PC-9 (cell line): ENCODE measurements around the gene ACVR1. TPM values are rescaled to one million over a fixed set of nuclear protein-coding genes. Genes with fewer than 3 reads are reported as not detected.

ENCODE experiments used
- BruUV-seq: library from RNA; stranded (reverse); fragments of 400-500 nt; replicated peaks from 2 replicates; lab custom pipeline; 2021; lab: Mats Ljungman, UMichigan
- CTCF ChIA-PET: fragments of 300-600 bp; sonication (Branson Sonifier 250); formaldehyde crosslinking; loops from one replicate; lab custom pipeline; 2022; ENCODE audit warnings: antibody characterized with exemption; lab: Charles Lee
- POLR2A ChIA-PET: fragments of 300-600 bp; sonication (Branson Sonifier 250); formaldehyde crosslinking; loops from one replicate; lab custom pipeline; 2022; ENCODE audit warnings: antibody characterized with exemption; ENCODE audit not compliant: unreplicated experiment; lab: Charles Lee
- DNase-seq, 2 experiments: peaks; one replicate each; pipeline versions ENCODE4 v3.0.0 to v3.0.0-alpha.2; 2015 to 2022; ENCODE audit warnings: mixed read lengths in 1 of 2
- H2AFZ ChIP-seq: fragments of 200-600 bp; sonication (generic); 2 replicates; pipeline ENCODE4 v1.8.1; 2017; ENCODE audit warnings: antibody characterized with exemption
- H3F3A ChIP-seq: fragments of 200-600 bp; sonication (generic); 2 replicates; pipeline ENCODE4 v1.8.1; 2017; ENCODE audit warnings: antibody characterized with exemption, mild to moderate bottlenecking, low read depth; ENCODE audit not compliant: insufficient read depth
- H3K27ac ChIP-seq: fragments of 200-600 bp; sonication (generic); 2 replicates; pipeline ENCODE4 v1.6.1; 2016; ENCODE audit warnings: mixed run types
- H3K27me3 ChIP-seq: fragments of 200-600 bp; sonication (generic); 2 replicates; pipeline ENCODE4 v1.6.1; 2016; ENCODE audit warnings: low read depth, mixed run types; ENCODE audit not compliant: insufficient read depth
- H3K36me3 ChIP-seq: fragments of 200-600 bp; sonication (generic); 2 replicates; pipeline ENCODE4 v1.6.1; 2016; ENCODE audit warnings: low read depth, mixed run types
- H3K4me1 ChIP-seq: fragments of 200-600 bp; sonication (generic); replicated peaks from 2 replicates; pipeline ENCODE4 v1.6.1; 2016; ENCODE audit warnings: mixed run types; ENCODE audit not compliant: insufficient read depth
- H3K4me2 ChIP-seq: fragments of 200-600 bp; sonication (generic); 2 replicates; pipeline ENCODE4 v1.6.1; 2017; ENCODE audit warnings: mixed run types
- H3K4me3 ChIP-seq: fragments of 200-600 bp; sonication (generic); 2 replicates; pipeline ENCODE4 v1.6.1; 2016; ENCODE audit warnings: mixed run types
- H3K79me2 ChIP-seq: fragments of 200-600 bp; sonication (generic); 2 replicates; pipeline ENCODE4 v1.6.1; 2017; ENCODE audit warnings: low read depth, mixed run types
- H3K9me2 ChIP-seq: fragments of 200-600 bp; sonication (generic); 2 replicates; pipeline ENCODE4 v1.8.1; 2017; ENCODE audit warnings: mild to moderate bottlenecking; ENCODE audit not compliant: insufficient read depth
- H3K9me3 ChIP-seq: fragments of 200-600 bp; sonication (generic); 2 replicates; pipeline ENCODE4 v1.8.1; 2016; ENCODE audit warnings: low read depth; ENCODE audit not compliant: insufficient read depth
- H4K20me1 ChIP-seq: fragments of 200-600 bp; sonication (generic); 2 replicates; pipeline ENCODE4 v1.8.1; 2017; ENCODE audit not compliant: insufficient read depth
- CTCF ChIP-seq: fragments of 200-600 bp; sonication (generic); conservative IDR thresholded peaks from 2 replicates; pipeline ENCODE4 v1.6.1; 2017; ENCODE audit warnings: mixed run types, antibody characterized with exemption, mild to moderate bottlenecking, moderate library complexity
- EZH2 ChIP-seq: fragments of 200-600 bp; sonication (generic); IDR thresholded peaks from 2 replicates; pipeline ENCODE4 v1.8.0; 2017; ENCODE audit warnings: antibody characterized with exemption, low read depth
- intact Hi-C: fragments of 100-400 bp; cut with micrococcal nuclease; formaldehyde crosslinking; loops from one replicate; pipeline ENCODE4 v1.10.0; 2022; ENCODE audit not compliant: unreplicated experiment
- total RNA-seq: library from RNA; stranded (reverse); gene quantifications from 2 replicates; pipeline ENCODE4 v1.2.3, GENCODE V29; 2021

The ACVR1 gene
- total RNA-seq, 1 experiment from 2014 or later = 8.9 TPM

GRCh38 chr2:157735532-157735931 lies 140.6 kb downstream of the ACVR1 start:
- no peak overlapping the region for H3K4me3 ChIP-seq
- H3K79me2 ChIP-seq = no peaks in the 10 kb centered on the region
- H3K36me3 ChIP-seq = no peaks in the 10 kb centered on the region
- intact Hi-C loops = no loop called here
- H3K4me2 ChIP-seq = no peak overlapping the region
- no peaks in the 10 kb centered on the region for H4K20me1 ChIP-seq
- H3K9me3 ChIP-seq = no peaks in the 10 kb centered on the region
- no peak for DNase-seq
- POLR2A ChIA-PET = no interaction called here
- no peaks in the 10 kb centered on the region for H3K27me3 ChIP-seq
- no peaks in the 10 kb centered on the region for H3K9me2 ChIP-seq
- CTCF ChIA-PET = no interaction called here
- no peak overlapping the region for H3K27ac ChIP-seq
- no TSS peak for BruUV-seq
- TF ChIP-seq CTCF (no peak), EZH2 (no peak)
- H2AFZ ChIP-seq = no peak overlapping the region
- no peaks in the 10 kb centered on the region for H3F3A ChIP-seq
- H3K4me1 ChIP-seq = no peaks in the 10 kb centered on the region

- ChIA-PET CTCF (no interaction called here), POLR2A (no interaction called here)
- DNase-seq = no peak
- Histone ChIP-seq H4K20me1 (no peaks in the 10 kb centered on the region), H3K27ac (no peak overlapping the region), H3K4me3 (no peak overlapping the region), H3K9me2 (no peaks in the 10 kb centered on the region), H3K4me1 (no peaks in the 10 kb centered on the region), H3K4me2 (no peak overlapping the region), H3K79me2 (no peaks in the 10 kb centered on the region), H3K27me3 (no peaks in the 10 kb centered on the region), H3F3A (no peaks in the 10 kb centered on the region), H3K9me3 (no peaks in the 10 kb centered on the region), H2AFZ (no peak overlapping the region), H3K36me3 (no peaks in the 10 kb centered on the region)
- intact Hi-C loops = no loop called here
- no peak for TF ChIP-seq EZH2
- no peak for TF ChIP-seq CTCF
- BruUV-seq = no TSS peak
Measured at GRCh38 chr2:157733263-157733662, 142.9 kb downstream of the ACVR1 start.

- no peaks in the 10 kb centered on the region for H3K9me3 ChIP-seq
- H3K4me3 ChIP-seq = no peak overlapping the region
- H3K27ac ChIP-seq = no peak overlapping the region
- H3F3A ChIP-seq = no peaks in the 10 kb centered on the region
- intact Hi-C loops = no loop called here
- H2AFZ ChIP-seq = no peak overlapping the region
- no peaks in the 10 kb centered on the region for H3K4me1 ChIP-seq
- BruUV-seq = no TSS peak
- no peaks in the 10 kb centered on the region for H3K27me3 ChIP-seq
- no peaks in the 10 kb centered on the region for H3K79me2 ChIP-seq
- DNase-seq = no peak
- no peak for TF ChIP-seq CTCF
- no peak for TF ChIP-seq EZH2
- ChIA-PET CTCF (no interaction called here), POLR2A (no interaction called here)
- H3K9me2 ChIP-seq = no peaks in the 10 kb centered on the region
- no peaks in the 10 kb centered on the region for H3K36me3 ChIP-seq
- no peaks in the 10 kb centered on the region for H4K20me1 ChIP-seq
- no peak overlapping the region for H3K4me2 ChIP-seq
Measured at GRCh38 chr2:157732596-157732995, 143.5 kb downstream of the ACVR1 start.
